Suppressor macrophage treated with lipopolysaccharide for 1 hour (primary cell): ENCODE data around the gene NR1D1.

Experiments used
- DNase-seq, 3 donors: peaks; one replicate each; pipeline ENCODE4 v3.0.0-alpha.2; 2020 to 2022

NR1D1 gene

GRCh38 chr17:40075201-40075941 lies 25.0 kb downstream of the NR1D1 start:
- DNase-seq: peak; percentile 73 to 81 (median 74)

- DNase-seq: no peak
Measured at GRCh38 chr17:40074871-40075200, 25.6 kb downstream of the NR1D1 start.

DNA sequence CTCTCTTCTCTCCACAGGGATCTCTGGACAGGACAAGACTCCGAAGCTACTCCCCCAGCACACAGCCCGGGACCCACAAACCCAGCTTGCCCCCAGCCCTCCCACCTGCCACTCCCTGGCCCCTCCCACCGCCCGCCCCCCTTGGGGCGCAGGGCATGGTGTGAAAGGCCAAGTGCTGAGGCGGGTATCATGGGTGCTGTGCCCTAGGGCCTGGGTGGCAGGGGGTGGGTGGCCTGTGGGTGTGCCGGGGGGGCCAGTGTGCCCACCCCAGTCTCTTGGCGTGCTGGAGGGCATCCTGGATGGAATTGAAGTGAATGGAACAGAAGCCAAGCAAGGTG lies 26.2 kb downstream of the NR1D1 start:
- no peak for DNase-seq

- DNase-seq: no peak
Measured at GRCh38 chr17:40073454-40074174, 26.8 kb downstream of the NR1D1 start.

DNA sequence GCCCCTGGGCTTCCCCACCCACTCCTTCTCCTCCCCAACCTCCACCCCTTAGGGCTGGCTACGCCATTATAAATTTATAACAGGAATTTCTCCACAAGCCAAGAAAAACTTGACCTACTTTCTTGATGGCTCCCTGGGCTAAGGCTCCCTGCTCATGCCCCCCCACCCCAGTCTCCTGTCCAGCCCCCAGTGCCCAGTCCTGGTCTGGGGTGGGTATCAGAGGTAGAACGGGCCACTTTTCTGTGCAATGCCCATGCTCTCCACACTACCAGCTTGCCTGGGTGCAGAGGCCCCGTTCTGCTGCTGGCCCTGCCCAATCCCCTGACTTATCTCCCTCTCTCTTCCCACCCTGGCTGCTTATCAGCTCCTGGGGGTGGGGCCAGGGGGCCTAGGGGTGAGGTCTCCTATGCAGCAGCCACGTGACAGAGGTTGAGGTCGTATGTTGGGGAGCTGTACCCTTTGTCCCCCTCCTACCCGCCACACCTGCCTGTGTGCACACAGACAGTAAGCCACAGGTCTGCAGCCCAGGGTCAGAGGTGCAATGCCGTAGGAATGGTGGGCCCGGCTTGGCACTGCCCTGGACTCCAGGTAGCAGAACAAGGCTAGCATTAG lies 27.5 kb downstream of the NR1D1 start:
- DNase-seq: no peak

- DNase-seq: peak in 1 of 3 donors; percentile 36
Measured at GRCh38 chr17:40072040-40072734, 28.2 kb downstream of the NR1D1 start.

- peak in 1 of 3 donors; percentile 43 for DNase-seq
Measured at GRCh38 chr17:40071313-40072039, 28.9 kb downstream of the NR1D1 start.

GRCh38 chr17:40070709-40071312 lies 29.6 kb downstream of the NR1D1 start:
- DNase-seq: no peak

DNA sequence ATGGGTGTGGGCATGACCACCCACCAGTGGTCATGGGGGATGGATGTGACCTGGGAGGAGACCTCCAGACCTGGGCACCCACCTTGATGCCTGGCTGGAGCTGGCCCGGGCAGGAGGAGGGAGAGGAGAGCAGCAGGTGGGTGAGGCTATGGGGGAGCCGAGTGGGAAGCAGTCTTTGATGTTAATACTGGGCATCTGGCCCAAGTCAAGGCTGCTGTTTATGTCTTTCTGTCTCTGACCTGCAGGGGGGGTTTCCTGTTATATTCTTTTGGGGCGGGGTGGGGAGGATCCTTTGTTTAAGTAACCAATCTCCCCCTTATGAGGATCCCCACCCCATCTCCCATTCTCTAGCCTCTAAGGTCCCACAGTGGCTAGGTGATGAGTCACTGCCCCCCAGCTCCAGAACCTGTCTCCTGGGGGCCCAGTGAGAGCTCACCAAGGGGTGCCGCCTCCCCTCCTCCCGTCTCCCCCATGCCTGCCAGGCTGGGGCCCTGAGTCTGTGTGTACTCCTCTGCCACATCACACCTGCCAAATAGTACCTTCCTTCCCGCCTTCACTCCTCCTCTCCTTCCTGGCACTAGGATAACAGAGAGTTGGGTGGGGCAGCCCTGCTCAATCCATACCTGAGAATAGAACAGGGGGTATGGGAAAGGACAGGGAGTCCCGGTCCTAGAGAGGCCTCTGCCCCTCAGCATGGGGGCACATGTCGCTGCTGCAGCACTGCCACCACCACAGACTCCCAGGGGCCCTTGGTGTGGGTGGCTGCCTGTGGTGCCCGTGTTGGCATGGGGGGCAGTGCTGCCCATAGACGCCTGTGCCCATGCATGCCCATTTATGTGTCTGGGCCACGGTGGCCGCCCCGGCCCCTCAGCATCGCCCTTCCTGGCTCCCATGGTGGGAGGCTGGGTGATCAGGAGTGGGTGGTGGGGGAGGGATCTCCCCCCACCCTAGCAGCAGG lies 30.4 kb downstream of the NR1D1 start:
- peak in 2 of 3 donors; percentile 41 to 43 for DNase-seq

- peak; percentile 69 to 79 (median 69) for DNase-seq
Measured at GRCh38 chr17:40068917-40069750, 31.3 kb downstream of the NR1D1 start.

- DNase-seq: no peak
Measured at GRCh38 chr17:40068584-40068916, 31.8 kb downstream of the NR1D1 start.

DNA sequence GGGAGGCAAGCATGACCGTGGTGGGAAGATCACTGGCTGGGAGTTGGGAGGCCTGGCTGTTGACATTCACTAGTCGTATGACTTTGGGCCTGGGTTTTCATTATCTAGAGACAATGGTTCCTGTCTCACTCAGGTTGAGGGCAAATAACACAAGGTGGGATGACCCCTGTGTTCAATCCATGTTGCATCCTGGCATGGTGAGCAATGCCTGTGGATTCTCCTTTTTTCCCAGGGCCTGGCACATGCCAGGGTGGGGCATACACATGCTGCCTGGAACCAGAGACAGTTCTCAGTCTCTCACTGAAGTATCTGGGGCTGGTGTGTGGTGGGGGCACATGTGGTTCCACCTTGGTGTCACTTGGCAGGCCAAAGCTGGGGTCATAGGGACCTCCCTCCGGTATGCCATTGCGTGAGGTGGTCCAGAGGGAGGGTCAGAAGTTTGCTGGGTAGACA lies 32.2 kb downstream of the NR1D1 start:
- DNase-seq: no peak

- DNase-seq: no peak
Measured at GRCh38 chr17:40067710-40068109, 32.7 kb downstream of the NR1D1 start.

DNA sequence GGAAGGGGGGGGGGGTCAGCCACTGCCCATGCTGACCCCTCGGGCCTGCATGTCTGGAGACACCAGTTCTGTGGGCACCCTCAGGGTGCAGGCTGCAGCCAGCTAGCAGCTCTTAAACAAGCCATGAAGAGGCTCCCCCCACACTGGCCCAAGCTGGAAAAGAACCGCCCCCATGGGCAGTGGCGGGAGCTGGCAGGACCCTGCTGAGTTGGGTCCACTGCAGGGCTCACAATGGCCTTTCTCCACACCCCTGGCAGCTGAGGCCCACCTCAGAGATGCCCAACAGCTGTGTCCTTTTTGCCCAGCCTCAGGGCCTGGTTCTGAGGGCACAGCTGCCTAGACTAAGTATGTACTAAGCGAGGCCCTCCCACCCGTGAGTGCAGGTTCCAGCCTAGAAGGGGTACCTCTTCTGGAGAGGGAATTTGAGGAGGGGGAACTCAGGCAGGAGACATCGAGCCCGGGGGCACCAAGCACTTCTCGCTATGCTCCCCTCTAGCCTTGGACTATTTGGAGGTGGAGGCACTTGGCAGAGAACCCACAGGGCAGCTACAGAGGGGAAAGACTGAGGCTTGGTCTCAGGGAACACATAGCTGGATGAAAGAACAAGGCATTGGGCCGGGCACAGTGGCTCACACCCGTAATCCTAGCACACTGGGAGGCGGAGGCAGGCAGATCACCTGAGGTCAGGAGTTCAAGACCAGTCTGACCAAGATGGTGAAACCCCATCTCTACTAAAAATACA lies 34.4 kb downstream of the NR1D1 start:
- no peak for DNase-seq

DNA sequence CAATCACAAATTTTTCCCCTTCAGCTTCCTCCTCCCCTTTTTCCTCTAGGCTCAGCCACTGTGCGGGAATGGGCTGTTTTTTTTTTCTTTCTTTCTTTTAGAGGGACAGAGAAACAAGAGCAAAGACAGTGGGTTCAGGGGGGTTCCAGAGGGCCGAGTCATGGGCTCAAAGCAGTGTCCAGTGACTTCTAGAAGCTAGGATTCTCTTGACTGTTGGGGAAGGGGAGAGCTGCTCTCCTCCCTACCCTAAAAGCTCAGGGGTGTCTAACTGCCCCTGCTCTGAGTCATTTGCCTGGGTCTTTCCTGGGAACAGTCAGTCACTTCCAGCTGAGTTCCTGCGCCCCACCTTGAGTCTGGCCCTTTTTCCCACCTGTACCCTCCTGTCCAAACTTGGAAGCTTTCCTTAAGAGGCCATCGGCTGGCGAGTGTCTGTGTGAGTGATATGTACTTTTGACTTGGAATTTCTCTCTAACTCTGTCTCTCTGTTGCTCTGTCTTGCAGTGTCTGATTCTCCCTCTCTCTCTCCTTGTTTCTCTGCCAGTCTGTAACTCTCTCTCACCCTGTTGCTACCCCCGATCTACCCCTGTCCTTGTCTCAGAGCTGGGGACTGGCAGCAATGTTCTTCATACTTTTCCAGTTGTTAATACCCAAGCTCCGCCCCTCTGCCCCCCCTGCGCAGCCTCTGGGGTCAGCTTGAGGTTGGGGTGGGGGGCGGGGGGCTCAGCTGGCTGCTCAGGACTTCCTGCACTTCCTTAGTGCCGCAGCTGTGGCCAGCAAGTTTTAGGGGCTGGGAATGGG lies 35.2 kb downstream of the NR1D1 start:
- no peak for DNase-seq

GRCh38 chr17:40063901-40064531 lies 36.4 kb downstream of the NR1D1 start:
- peak; percentile 89 to 93 (median 90) for DNase-seq

GRCh38 chr17:40063187-40063771 lies 37.1 kb downstream of the NR1D1 start:
- DNase-seq: peak; percentile 66 to 79 (median 71)
